NCI-H2227 treated with DMSO at 0.1 percent for 48 hours (cell line): ENCODE measurements around the gene ST8SIA4.

ENCODE experiments used
- DNase-seq: peaks from one replicate; lab custom pipeline; 2025; lab: John Stamatoyannopoulos, UW

The ST8SIA4 gene

GRCh38 chr5:100867039-100867562 is 36.0 kb downstream of the ST8SIA4 start:
- no peak for DNase-seq

GRCh38 chr5:100864931-100865330 is 38.2 kb downstream of the ST8SIA4 start:
- DNase-seq, result no peak

GRCh38 chr5:100863739-100864138 is 39.3 kb downstream of the ST8SIA4 start:
- DNase-seq, result no peak

- no peak for DNase-seq
These were observed 41.9 kb downstream of the ST8SIA4 start for GRCh38 chr5:100861148-100861547.

- DNase-seq, result no peak
These were observed 42.7 kb downstream of the ST8SIA4 start for GRCh38 chr5:100860407-100860806.

- DNase-seq, result no peak
These were observed 44.0 kb downstream of the ST8SIA4 start for GRCh38 chr5:100858987-100859545.

- DNase-seq, result no peak
These were observed 46.6 kb downstream of the ST8SIA4 start for GRCh38 chr5:100856462-100856861.

GRCh38 chr5:100855937-100856430 is 47.1 kb downstream of the ST8SIA4 start:
- no peak for DNase-seq

GRCh38 chr5:100855295-100855694 is 47.8 kb downstream of the ST8SIA4 start:
- DNase-seq, result no peak

GRCh38 chr5:100854591-100854990 is 48.5 kb downstream of the ST8SIA4 start:
- no peak for DNase-seq

- DNase-seq, result no peak
These were observed 49.5 kb downstream of the ST8SIA4 start for GRCh38 chr5:100853582-100853981.

- DNase-seq, result no peak
These were observed 50.1 kb downstream of the ST8SIA4 start for GRCh38 chr5:100852988-100853449.

GRCh38 chr5:100852051-100852450 is 51.0 kb downstream of the ST8SIA4 start:
- DNase-seq, result no peak

- no peak for DNase-seq
These were observed 56.3 kb downstream of the ST8SIA4 start for GRCh38 chr5:100846772-100847171.

- no peak for DNase-seq
These were observed 61.0 kb downstream of the ST8SIA4 start for GRCh38 chr5:100842080-100842479.

- DNase-seq, result no peak
These were observed 61.6 kb downstream of the ST8SIA4 start for GRCh38 chr5:100841358-100842076.

GRCh38 chr5:100840789-100841188 is 62.3 kb downstream of the ST8SIA4 start:
- DNase-seq, result no peak

- no peak for DNase-seq
These were observed 62.7 kb downstream of the ST8SIA4 start for GRCh38 chr5:100840370-100840769.

- no peak for DNase-seq
These were observed 65.0 kb downstream of the ST8SIA4 start for GRCh38 chr5:100838048-100838473.

- DNase-seq, result no peak
These were observed 68.6 kb downstream of the ST8SIA4 start for GRCh38 chr5:100834519-100834918.

- DNase-seq, result no peak
These were observed 70.5 kb downstream of the ST8SIA4 start for GRCh38 chr5:100832252-100833230.

GRCh38 chr5:100828898-100829356 is 74.2 kb downstream of the ST8SIA4 start:
- DNase-seq, result no peak
